Spleen (tissue), 11 donors: Measurements from ENCODE around the gene TSPAN17. TPM values are rescaled to one million over a fixed set of nuclear protein-coding genes. Genes with fewer than 3 reads are reported as not detected.

ENCODE experiments used
- DNase-seq: peaks from one replicate; pipeline ENCODE4 v3.0.0-alpha.2; 2020
- H3K27ac ChIP-seq, 8 donors: fragments of 200-600 bp; sonication (generic) in 7 of 8; 1 replicate in 4 of 8; 2 replicates in 4 of 8; pipeline versions ENCODE4 v1.5.0 to v1.8.0; 2016 to 2021; ENCODE audit warnings: inconsistent platforms in 4 of 8, mild to moderate bottlenecking in 4 of 8, moderate library complexity in 1 of 8
- H3K27me3 ChIP-seq, 7 donors: fragments of 200-600 bp; sonication (generic) in 6 of 7; replicated peaks in 1 of 7; 1 replicate in 4 of 7; 2 replicates in 3 of 7; pipeline versions ENCODE4 v1.5.0 to v1.8.0; 2016 to 2021; ENCODE audit warnings: inconsistent platforms in 3 of 7, mild to moderate bottlenecking in 1 of 7
- H3K36me3 ChIP-seq, 6 donors: fragments of 200-600 bp; sonication (generic) in 5 of 6; 1 replicate in 4 of 6; 2 replicates in 2 of 6; pipeline versions ENCODE4 v1.5.0 to v1.8.0; 2016 to 2021; ENCODE audit warnings: inconsistent platforms in 2 of 6
- H3K4me1 ChIP-seq, 6 donors: fragments of 200-600 bp; sonication (generic) in 5 of 6; 1 replicate in 3 of 6; 2 replicates in 3 of 6; pipeline versions ENCODE4 v1.5.0 to v1.8.0; 2016 to 2021; ENCODE audit warnings: inconsistent platforms in 3 of 6
- H3K4me3 ChIP-seq, 8 donors: fragments of 200-600 bp; sonication (generic) in 7 of 8; 1 replicate in 4 of 8; 2 replicates in 4 of 8; pipeline versions ENCODE4 v1.5.0 to v1.8.0; 2016 to 2021; ENCODE audit warnings: inconsistent platforms in 4 of 8, mild to moderate bottlenecking in 4 of 8, moderate library complexity in 2 of 8
- H3K9me3 ChIP-seq, 8 donors: fragments of 200-600 bp; sonication (generic) in 7 of 8; 1 replicate in 4 of 8; 2 replicates in 4 of 8; pipeline versions ENCODE4 v1.5.0 to v1.8.0; 2016 to 2021; ENCODE audit warnings: inconsistent platforms in 4 of 8
- CTCF ChIP-seq, 11 experiments: fragments of 200-600 bp in 7 of 11; fragments of 450-650 bp in 4 of 11; sonication (generic) in 4 of 11; IDR thresholded peaks in 8 of 11; conservative IDR thresholded peaks in 3 of 11; 1 replicate in 7 of 11; 2 replicates in 4 of 11; pipeline versions ENCODE4 v1.4.0 to v1.8.0; 2016 to 2021; ENCODE audit warnings: antibody characterized with exemption in 11 of 11, inconsistent platforms in 4 of 11, mild to moderate bottlenecking in 1 of 11
- POLR2A ChIP-seq, 3 donors: fragments of 450-650 bp; IDR thresholded peaks; one replicate each; pipeline ENCODE4 v1.5.1; 2017; ENCODE audit warnings: antibody characterized with exemption in 3 of 3, mild to moderate bottlenecking in 1 of 3
- POLR2AphosphoS5 ChIP-seq, 3 donors: sonication (generic); formaldehyde crosslinking; IDR thresholded peaks; one replicate each; pipeline ENCODE4 v1.5.1; 2017; ENCODE audit warnings: antibody characterized with exemption in 3 of 3
- WGBS, 5 donors: extraction: QIAGEN DNeasy Blood & Tissue Kit in 3 of 5; methylation state at CpG; one replicate each; pipeline versions ENCODE4 v1.1.5 to v1.1.7; 2013 to 2018; 5-methylcytosine and 5-hydroxymethylcytosine counted together
- intact Hi-C: fragments of 100-400 bp; cut with DNase I; formaldehyde crosslinking; loops from one replicate; pipeline ENCODE4 v1.15.0; 2023; ENCODE audit warnings: low total_unique reads
- polyA plus RNA-seq, 3 donors: library from polyadenylated mRNA; stranded (reverse); fragments of 200-250 nt; gene quantifications; one replicate each; pipeline ENCODE4 v1.2.1, GENCODE V29; 2013
- total RNA-seq, 7 donors: library from RNA; depleted of rRNA in 3 of 7; stranded (reverse); fragments of >200 nt in 3 of 7; fragmentation: NEBNext Ultra II Directional in 4 of 7; extraction: Animal tissue kit (Norgen Biotek cat#: 25700) in 4 of 7; gene quantifications; one replicate each; pipeline versions ENCODE4 v1.1.0 to v1.2.1, GENCODE V29; 2016 to 2021
- donor health status: healthy with polysubstance abuse.
- donor health status: DM: no; HTN: no; CAD: no; lungs with moderate emphysema.
- donor health status: DM: no; HTN: no; CAD: no.
- donor health status: Bipolar disorder and iron deficiency.
- donor health status: healthy.
- donor health status: DM: no; HTN: no; CAD: no.
- donor health status: DM: yes; HTN: yes; CAD: no.

The TSPAN17 gene
- total and polyA plus RNA-seq, 10 donors: 15.3 to 36.4 (median 23.4) TPM

GRCh38 chr5:176661676-176662075 is 14.4 kb downstream of the TSPAN17 start:
- Histone ChIP-seq H3K4me1 (peaks cover 12 to 38% (median 32%) of the 10 kb centered on the region in 6 donors), H3K9me3 (no peaks in the 10 kb centered on the region), H3K27me3 (peaks cover 0 to 36% (median 10%) of the 10 kb centered on the region in 7 donors), H3K36me3 (peaks cover 0 to 11% (median 6%) of the 10 kb centered on the region in 6 donors), H3K4me3 (no peak overlapping the region), H3K27ac (no peak overlapping the region)
- TF ChIP-seq POLR2A (IDR thresholded peaks at IDR 0.05): no peak
- no peak for TF ChIP-seq POLR2AphosphoS5 (IDR thresholded peaks at IDR 0.05)
- no peak for TF ChIP-seq CTCF (IDR thresholded peaks at IDR 0.05 in 8 of 11, conservative IDR thresholded peaks at IDR 0.05 in 3 of 11)
- 70 to 79% (median 78%) methylated on average over 10 of the region's 10 CpGs for WGBS, 5 donors
- intact Hi-C loops: loop anchor here (5.0 kb wide), 1 partner anchor 296 kb away; no protein-coding TSS in a partner anchor
- no peak for DNase-seq

- TF ChIP-seq POLR2AphosphoS5 (IDR thresholded peaks at IDR 0.05) (no peak), CTCF (IDR thresholded peaks at IDR 0.05 in 8 of 11, conservative IDR thresholded peaks at IDR 0.05 in 3 of 11) (no peak), POLR2A (IDR thresholded peaks at IDR 0.05) (no peak)
- Histone ChIP-seq H3K4me3 (no peak overlapping the region), H3K27me3 (peaks cover 0 to 36% (median 10%) of the 10 kb centered on the region in 7 donors), H3K27ac (no peak overlapping the region), H3K36me3 (peaks cover 0 to 1% (median 0%) of the 10 kb centered on the region in 6 donors), H3K9me3 (no peaks in the 10 kb centered on the region), H3K4me1 (peaks cover 12 to 35% (median 30%) of the 10 kb centered on the region in 6 donors)
- no peak for DNase-seq
- WGBS, 5 donors: 85 to 90% (median 89%) methylated on average over 19 to 21 of the region's 21 CpGs
- intact Hi-C loops: loop anchor here (5.0 kb wide), 1 partner anchor 295 kb away; no protein-coding TSS in a partner anchor
Measured at GRCh38 chr5:176662371-176663333, 15.4 kb downstream of the TSPAN17 start.

GRCh38 chr5:176663566-176663965 is 16.3 kb downstream of the TSPAN17 start:
- H3K36me3 ChIP-seq: no peaks in the 10 kb centered on the region
- TF ChIP-seq POLR2A (IDR thresholded peaks at IDR 0.05): no peak
- no peak for TF ChIP-seq CTCF (IDR thresholded peaks at IDR 0.05 in 8 of 11, conservative IDR thresholded peaks at IDR 0.05 in 3 of 11)
- no peak for TF ChIP-seq POLR2AphosphoS5 (IDR thresholded peaks at IDR 0.05)
- H3K4me1 ChIP-seq: peaks cover 3 to 25% (median 21%) of the 10 kb centered on the region in 6 donors
- no peak for DNase-seq
- no peaks in the 10 kb centered on the region for H3K9me3 ChIP-seq
- intact Hi-C loops: loop anchor here (5.0 kb wide), 1 partner anchor 294 kb away; no protein-coding TSS in a partner anchor
- no peak overlapping the region for H3K27ac ChIP-seq
- H3K27me3 ChIP-seq: peaks cover 0 to 45% (median 10%) of the 10 kb centered on the region in 7 donors
- H3K4me3 ChIP-seq: no peak overlapping the region
- WGBS, 5 donors: 87 to 95% (median 88%) methylated on average over 10 of the region's 10 CpGs

- Histone ChIP-seq H3K36me3 (no peaks in the 10 kb centered on the region), H3K4me1 (peaks cover 0 to 16% (median 12%) of the 10 kb centered on the region in 6 donors), H3K9me3 (no peaks in the 10 kb centered on the region), H3K27ac (no peak overlapping the region), H3K4me3 (no peak overlapping the region), H3K27me3 (peaks cover 0 to 50% (median 10%) of the 10 kb centered on the region in 7 donors)
- TF ChIP-seq CTCF (IDR thresholded peaks at IDR 0.05 in 8 of 11, conservative IDR thresholded peaks at IDR 0.05 in 3 of 11): no peak
- TF ChIP-seq POLR2AphosphoS5 (IDR thresholded peaks at IDR 0.05): no peak
- TF ChIP-seq POLR2A (IDR thresholded peaks at IDR 0.05): no peak
- WGBS, 5 donors: 18 to 43% (median 34%) methylated on average over 5 to 6 of the region's 6 CpGs
- intact Hi-C loops: loop anchor here (5.0 kb wide), 1 partner anchor 293 kb away; no protein-coding TSS in a partner anchor
- no peak for DNase-seq
Measured at GRCh38 chr5:176664479-176664878, 17.2 kb downstream of the TSPAN17 start.
